PFSK-1 (cell line): Measurements from ENCODE around the gene FOXJ3.

Experiments
- FOXP2 ChIP-seq: optimal IDR thresholded peaks from 2 replicates; pipeline ENCODE3; 2011; ENCODE audit warnings: borderline replicate concordance, control low read depth, inconsistent platforms; ENCODE audit not compliant: insufficient read depth; ENCODE audit errors: extremely low read length, extremely low read depth
- POLR2AphosphoS5 ChIP-seq: IDR thresholded peaks from 2 replicates; pipeline ENCODE4 v1.6.1; 2012; ENCODE audit warnings: low read depth, mild to moderate bottlenecking, control low read depth, low read length, moderate library complexity
- SIN3A ChIP-seq: IDR thresholded peaks from 2 replicates; pipeline ENCODE4 v1.6.1; 2012; ENCODE audit warnings: mild to moderate bottlenecking, low read length, moderate library complexity, borderline replicate concordance; ENCODE audit not compliant: insufficient read depth
- TAF1 ChIP-seq: IDR thresholded peaks from 2 replicates; pipeline ENCODE4 v1.6.1; 2012; ENCODE audit warnings: low read length, control low read depth, borderline replicate concordance; ENCODE audit not compliant: insufficient read depth
- TF ChIP-seq, protein P1 (sequence below), 2 experiments: IDR thresholded peaks; 2 replicates each; pipeline versions ENCODE4 v1.6.1 to v1.8.0; 2011 to 2012; ENCODE audit warnings: low read depth in 2 of 2, low read length in 2 of 2, control low read depth in 1 of 2, inconsistent platforms in 1 of 2, mild to moderate bottlenecking in 1 of 2, moderate library complexity in 1 of 2; ENCODE audit not compliant: insufficient read depth in 1 of 2

DNA sequence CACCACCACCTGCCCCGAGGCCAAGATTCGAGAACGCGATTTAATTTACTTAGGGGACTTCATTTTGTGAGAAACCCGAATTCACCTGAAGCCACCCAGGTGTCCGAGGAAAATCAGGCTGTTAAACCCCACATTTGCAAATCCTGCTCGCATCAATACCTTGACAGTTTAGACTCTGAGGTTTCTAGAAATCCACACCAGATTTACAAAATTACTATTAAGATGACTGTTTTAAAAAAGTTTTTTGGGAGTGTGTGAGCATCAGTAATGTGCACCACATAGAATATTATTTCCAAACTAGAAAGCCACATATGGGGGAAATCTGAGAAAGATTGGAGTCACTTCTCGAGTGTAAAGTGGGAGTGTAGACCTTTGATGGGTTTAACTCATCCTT, 46.2 kb upstream of the FOXJ3 start:
- TF ChIP-seq, protein P1, sequence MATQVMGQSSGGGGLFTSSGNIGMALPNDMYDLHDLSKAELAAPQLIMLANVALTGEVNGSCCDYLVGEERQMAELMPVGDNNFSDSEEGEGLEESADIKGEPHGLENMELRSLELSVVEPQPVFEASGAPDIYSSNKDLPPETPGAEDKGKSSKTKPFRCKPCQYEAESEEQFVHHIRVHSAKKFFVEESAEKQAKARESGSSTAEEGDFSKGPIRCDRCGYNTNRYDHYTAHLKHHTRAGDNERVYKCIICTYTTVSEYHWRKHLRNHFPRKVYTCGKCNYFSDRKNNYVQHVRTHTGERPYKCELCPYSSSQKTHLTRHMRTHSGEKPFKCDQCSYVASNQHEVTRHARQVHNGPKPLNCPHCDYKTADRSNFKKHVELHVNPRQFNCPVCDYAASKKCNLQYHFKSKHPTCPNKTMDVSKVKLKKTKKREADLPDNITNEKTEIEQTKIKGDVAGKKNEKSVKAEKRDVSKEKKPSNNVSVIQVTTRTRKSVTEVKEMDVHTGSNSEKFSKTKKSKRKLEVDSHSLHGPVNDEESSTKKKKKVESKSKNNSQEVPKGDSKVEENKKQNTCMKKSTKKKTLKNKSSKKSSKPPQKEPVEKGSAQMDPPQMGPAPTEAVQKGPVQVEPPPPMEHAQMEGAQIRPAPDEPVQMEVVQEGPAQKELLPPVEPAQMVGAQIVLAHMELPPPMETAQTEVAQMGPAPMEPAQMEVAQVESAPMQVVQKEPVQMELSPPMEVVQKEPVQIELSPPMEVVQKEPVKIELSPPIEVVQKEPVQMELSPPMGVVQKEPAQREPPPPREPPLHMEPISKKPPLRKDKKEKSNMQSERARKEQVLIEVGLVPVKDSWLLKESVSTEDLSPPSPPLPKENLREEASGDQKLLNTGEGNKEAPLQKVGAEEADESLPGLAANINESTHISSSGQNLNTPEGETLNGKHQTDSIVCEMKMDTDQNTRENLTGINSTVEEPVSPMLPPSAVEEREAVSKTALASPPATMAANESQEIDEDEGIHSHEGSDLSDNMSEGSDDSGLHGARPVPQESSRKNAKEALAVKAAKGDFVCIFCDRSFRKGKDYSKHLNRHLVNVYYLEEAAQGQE (IDR thresholded peaks at IDR 0.05; ENCODE audit: insufficient read depth in 1 of 2, low read depth in 2 of 2, low read length in 2 of 2), result no peak
- TF ChIP-seq POLR2AphosphoS5 (no peak), TAF1 (no peak), FOXP2 (no peak), SIN3A (no peak)
